HG03520 (cell line): ENCODE results near the gene TNNT1.
A peak's percentile ranks its signal among the peaks of the same experiment; 100 is the strongest.
"Not testable (repeated sequence)": the region's sequence is repeated elsewhere in the genome, so short reads cannot be mapped to it uniquely, and the experiment has no call there.

Experiments used
- ATAC-seq: cut with Tn5 transposase; IDR thresholded peaks from one replicate; pipeline ENCODE4 v1.9.1; 2021; ENCODE audit warnings: mild to moderate bottlenecking, moderate library complexity; ENCODE audit not compliant: unreplicated experiment

The TNNT1 gene

GRCh38 chr19:55149078-55150003 is at the start of gene TNNT1:
TNNT1 (minus strand) TSS chr19:55149206; CDS start chr19:55147157, 2,049 bp downstream.
- ATAC-seq: no peak

- no peak for ATAC-seq
Observed at GRCh38 chr19:55198651-55199050, 49.6 kb upstream of the TNNT1 start.

GRCh38 chr19:55197528-55197927 is 48.5 kb upstream of the TNNT1 start:
- no peak for ATAC-seq

GRCh38 chr19:55196803-55197202 is 47.8 kb upstream of the TNNT1 start:
- ATAC-seq: no peak

GRCh38 chr19:55193481-55193880 is 44.5 kb upstream of the TNNT1 start:
- ATAC-seq: no peak

- no peak for ATAC-seq
Observed at GRCh38 chr19:55189403-55189835, 40.4 kb upstream of the TNNT1 start.

GRCh38 chr19:55188625-55189024 is 39.6 kb upstream of the TNNT1 start:
- ATAC-seq: no peak

GRCh38 chr19:55186080-55186479 is 37.1 kb upstream of the TNNT1 start:
- ATAC-seq: no peak

- no peak for ATAC-seq
Observed at GRCh38 chr19:55181740-55182139, 32.7 kb upstream of the TNNT1 start.

GRCh38 chr19:55179606-55180484 is 30.8 kb upstream of the TNNT1 start, which contains the start of gene SYT5:
SYT5 (minus strand) TSS chr19:55180289; CDS start chr19:55179041, 1,248 bp downstream.
- ATAC-seq: no peak

- peak; percentile 69 for ATAC-seq
Observed at GRCh38 chr19:55178781-55179599, 30.0 kb upstream of the TNNT1 start.

- ATAC-seq: no peak
Observed at GRCh38 chr19:55176076-55176475, 27.1 kb upstream of the TNNT1 start.

- ATAC-seq: no peak
Observed at GRCh38 chr19:55175117-55175867, 26.3 kb upstream of the TNNT1 start.

- ATAC-seq: no peak
Observed at GRCh38 chr19:55174425-55175116, 25.6 kb upstream of the TNNT1 start.

GRCh38 chr19:55173714-55174409 is 24.9 kb upstream of the TNNT1 start:
- ATAC-seq: no peak

GRCh38 chr19:55173186-55173713 is 24.2 kb upstream of the TNNT1 start:
- no peak for ATAC-seq

- no peak for ATAC-seq
Observed at GRCh38 chr19:55172741-55173140, 23.7 kb upstream of the TNNT1 start.

- not testable (repeated sequence) for ATAC-seq
Observed at GRCh38 chr19:55172318-55172717, 23.3 kb upstream of the TNNT1 start.
